ENCODE data around the gene SHISA3. TPM values are rescaled to one million over a fixed set of nuclear protein-coding genes. Genes with fewer than 3 reads are reported as not detected.

Gene SHISA3
- total RNA-seq, 3 donors from 2014 or later: 0.33 to 3.8 (median 0.73) TPM

DNA sequence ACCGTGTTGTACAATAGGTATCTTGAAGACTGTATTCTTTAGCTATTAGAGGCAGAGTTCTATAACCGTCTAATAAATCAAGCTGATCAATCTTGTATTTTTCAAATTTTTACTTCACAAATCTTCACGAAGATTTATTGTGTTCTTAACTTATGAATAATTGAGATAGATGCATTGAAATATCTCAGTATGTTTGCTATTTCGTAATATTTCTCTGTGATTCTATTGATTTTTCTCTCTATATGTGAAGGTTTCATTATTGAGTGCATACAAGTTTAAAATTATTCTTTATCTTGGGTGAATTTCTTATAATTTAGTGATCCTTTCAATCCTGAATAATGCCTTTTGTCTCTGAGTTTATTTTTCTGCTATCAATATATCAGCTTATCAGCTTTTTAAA, 19.8 kb upstream of the SHISA3 start:
- no peak for TF ChIP-seq POLR2A (IDR thresholded peaks at IDR 0.05)
- no peak for TF ChIP-seq POLR2AphosphoS5 (IDR thresholded peaks at IDR 0.05)
- TF ChIP-seq, protein P1, sequence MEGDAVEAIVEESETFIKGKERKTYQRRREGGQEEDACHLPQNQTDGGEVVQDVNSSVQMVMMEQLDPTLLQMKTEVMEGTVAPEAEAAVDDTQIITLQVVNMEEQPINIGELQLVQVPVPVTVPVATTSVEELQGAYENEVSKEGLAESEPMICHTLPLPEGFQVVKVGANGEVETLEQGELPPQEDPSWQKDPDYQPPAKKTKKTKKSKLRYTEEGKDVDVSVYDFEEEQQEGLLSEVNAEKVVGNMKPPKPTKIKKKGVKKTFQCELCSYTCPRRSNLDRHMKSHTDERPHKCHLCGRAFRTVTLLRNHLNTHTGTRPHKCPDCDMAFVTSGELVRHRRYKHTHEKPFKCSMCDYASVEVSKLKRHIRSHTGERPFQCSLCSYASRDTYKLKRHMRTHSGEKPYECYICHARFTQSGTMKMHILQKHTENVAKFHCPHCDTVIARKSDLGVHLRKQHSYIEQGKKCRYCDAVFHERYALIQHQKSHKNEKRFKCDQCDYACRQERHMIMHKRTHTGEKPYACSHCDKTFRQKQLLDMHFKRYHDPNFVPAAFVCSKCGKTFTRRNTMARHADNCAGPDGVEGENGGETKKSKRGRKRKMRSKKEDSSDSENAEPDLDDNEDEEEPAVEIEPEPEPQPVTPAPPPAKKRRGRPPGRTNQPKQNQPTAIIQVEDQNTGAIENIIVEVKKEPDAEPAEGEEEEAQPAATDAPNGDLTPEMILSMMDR (IDR thresholded peaks at IDR 0.05): no peak
- intact Hi-C loops (cut with DNase I; ENCODE audit: low total_unique reads): no loop called here
- Histone ChIP-seq H3K27ac (no peak overlapping the region), H3K4me1 (no peaks in the 10 kb centered on the region), H3K4me3 (no peak overlapping the region), H3K27me3 (no peaks in the 10 kb centered on the region), H3K36me3 (no peaks in the 10 kb centered on the region), H3K9me3 (no peaks in the 10 kb centered on the region)
- DNase-seq (ENCODE audit: low spot score in 2 of 2): no peak

DNA sequence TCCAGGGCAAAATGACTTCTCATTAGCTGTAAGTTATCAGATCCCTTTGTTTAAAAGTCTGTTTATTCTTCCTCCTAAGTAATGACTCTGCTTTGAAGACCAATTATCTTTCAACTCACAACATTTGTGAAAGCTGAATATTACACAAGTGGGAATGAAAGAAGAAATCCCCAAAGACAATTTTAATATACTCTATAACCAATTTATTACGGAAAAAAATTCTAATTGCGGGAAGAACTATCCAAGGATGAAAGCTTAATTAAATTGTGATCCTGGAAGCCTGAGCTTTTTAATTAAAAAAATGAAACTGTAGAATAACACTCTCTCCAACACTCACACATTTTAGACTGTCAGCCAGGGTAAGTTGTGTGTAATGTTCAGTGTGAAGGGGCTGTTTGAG, 15.6 kb upstream of the SHISA3 start:
- no peak overlapping the region for H3K27ac ChIP-seq
- no peaks in the 10 kb centered on the region for H3K4me1 ChIP-seq
- H3K4me3 ChIP-seq: no peak overlapping the region
- TF ChIP-seq, protein P1 (IDR thresholded peaks at IDR 0.05): no peak
- TF ChIP-seq POLR2AphosphoS5 (IDR thresholded peaks at IDR 0.05): no peak
- no peak for DNase-seq (ENCODE audit: low spot score in 2 of 2)
- H3K9me3 ChIP-seq: no peaks in the 10 kb centered on the region
- no peaks in the 10 kb centered on the region for H3K27me3 ChIP-seq
- H3K36me3 ChIP-seq: no peaks in the 10 kb centered on the region
- intact Hi-C loops (cut with DNase I; ENCODE audit: low total_unique reads): no loop called here

DNA sequence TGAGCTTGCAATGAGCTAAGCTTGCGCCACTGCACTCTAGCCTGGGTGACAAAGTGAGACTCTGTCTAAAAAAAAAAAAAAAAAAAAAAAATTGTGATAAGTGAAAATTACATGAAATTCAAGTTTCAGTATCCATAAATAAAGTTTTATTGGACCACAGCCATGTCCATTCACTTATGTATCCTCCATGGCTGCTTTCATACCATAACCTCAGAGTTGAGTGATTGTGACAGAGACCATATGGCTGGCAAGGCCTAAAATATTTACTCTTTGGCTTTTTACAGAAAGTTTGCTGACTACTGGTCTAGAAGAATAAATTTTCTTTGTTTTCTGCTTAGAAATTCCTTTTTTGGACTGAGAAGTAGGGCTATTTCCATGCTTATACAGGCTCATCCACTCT, 11.8 kb upstream of the SHISA3 start:
- H3K27ac ChIP-seq: no peak overlapping the region
- no peak for DNase-seq (ENCODE audit: low spot score in 2 of 2)
- TF ChIP-seq POLR2AphosphoS5 (IDR thresholded peaks at IDR 0.05) (no peak), POLR2A (IDR thresholded peaks at IDR 0.05) (no peak)
- TF ChIP-seq, protein P1 (IDR thresholded peaks at IDR 0.05): no peak
- H3K36me3 ChIP-seq: no peaks in the 10 kb centered on the region
- H3K4me1 ChIP-seq: no peaks in the 10 kb centered on the region
- H3K27me3 ChIP-seq: no peaks in the 10 kb centered on the region
- no peaks in the 10 kb centered on the region for H3K9me3 ChIP-seq
- no peak overlapping the region for H3K4me3 ChIP-seq
- intact Hi-C loops (cut with DNase I; ENCODE audit: low total_unique reads): no loop called here

DNA sequence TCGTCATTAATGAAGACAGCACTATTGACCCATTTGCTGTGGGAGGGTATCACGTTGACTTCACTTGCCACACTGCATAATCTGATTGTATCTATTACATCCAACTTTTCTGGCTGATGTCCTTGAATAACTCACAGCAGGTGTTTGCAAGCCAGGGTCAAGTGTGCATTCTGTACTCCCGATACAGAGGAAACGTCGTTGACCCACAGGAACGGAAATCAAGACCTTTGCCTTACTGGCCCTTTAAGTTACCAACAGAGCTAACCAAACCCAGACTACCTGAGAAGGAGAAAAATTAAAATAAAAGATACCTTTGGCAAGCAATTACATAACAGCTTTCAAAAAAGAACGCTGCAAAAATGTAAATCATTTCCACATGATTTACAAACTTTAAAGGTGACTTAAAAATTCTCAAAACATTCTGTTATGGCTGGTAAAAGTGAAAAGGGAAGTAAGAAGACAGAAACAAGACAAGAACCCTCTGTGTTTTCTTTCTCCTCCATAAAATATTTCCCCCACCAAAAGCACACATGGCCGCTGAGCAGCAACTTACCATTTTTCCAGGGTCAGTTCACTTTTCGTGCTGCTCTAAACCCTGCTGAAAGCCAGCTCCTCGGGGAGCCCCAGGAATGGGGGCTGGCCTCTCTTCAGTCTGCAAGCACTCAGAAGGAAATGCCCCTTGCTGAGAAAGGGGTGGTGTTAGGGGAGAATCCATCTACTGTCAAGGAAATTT, 6.5 kb upstream of the SHISA3 start:
- intact Hi-C loops (cut with DNase I; ENCODE audit: low total_unique reads): no loop called here
- no peaks in the 10 kb centered on the region for H3K4me1 ChIP-seq
- DNase-seq (ENCODE audit: low spot score in 2 of 2): no peak
- H3K27ac ChIP-seq: no peak overlapping the region
- TF ChIP-seq, protein P1 (IDR thresholded peaks at IDR 0.05): no peak
- TF ChIP-seq POLR2A (IDR thresholded peaks at IDR 0.05) (no peak), POLR2AphosphoS5 (IDR thresholded peaks at IDR 0.05) (no peak)
- no peak overlapping the region for H3K4me3 ChIP-seq
- peaks cover 0 to 9% of the 10 kb centered on the region in 2 donors for H3K27me3 ChIP-seq
- no peaks in the 10 kb centered on the region for H3K9me3 ChIP-seq
- no peaks in the 10 kb centered on the region for H3K36me3 ChIP-seq

DNA sequence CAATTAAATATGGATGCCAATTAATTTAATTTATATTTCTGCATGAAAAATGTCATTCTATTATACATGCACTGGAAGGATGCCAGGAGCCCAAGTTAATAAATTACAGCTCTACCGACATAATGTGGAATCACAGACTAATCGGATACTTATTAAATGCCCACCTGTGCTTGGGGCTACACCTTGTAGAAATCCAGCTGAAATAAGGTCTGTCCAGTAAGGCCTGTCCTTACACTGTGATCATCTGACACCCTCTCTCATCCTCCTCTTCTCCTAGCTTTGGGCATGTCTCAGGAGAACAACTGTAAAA, 6.0 kb upstream of the SHISA3 start:
- H3K36me3 ChIP-seq: no peaks in the 10 kb centered on the region
- TF ChIP-seq, protein P1 (IDR thresholded peaks at IDR 0.05): no peak
- no peak for TF ChIP-seq POLR2A (IDR thresholded peaks at IDR 0.05)
- no peak for TF ChIP-seq POLR2AphosphoS5 (IDR thresholded peaks at IDR 0.05)
- intact Hi-C loops (cut with DNase I; ENCODE audit: low total_unique reads): no loop called here

More for the DNA sequence above, 6.0 kb upstream of the SHISA3 start:
- DNase-seq (ENCODE audit: low spot score in 2 of 2): no peak
- no peaks in the 10 kb centered on the region for H3K4me1 ChIP-seq
- H3K4me3 ChIP-seq: no peak overlapping the region
- no peak overlapping the region for H3K27ac ChIP-seq
- H3K9me3 ChIP-seq: no peaks in the 10 kb centered on the region
- peaks cover 0 to 11% of the 10 kb centered on the region in 2 donors for H3K27me3 ChIP-seq
